B cell (primary cell): ENCODE data around the gene PPP2R3A. TPM values are rescaled to one million over a fixed set of nuclear protein-coding genes. Genes with fewer than 3 reads are reported as not detected.

Experiments used
- ATAC-seq: fragments of 200-7000 bp; cut with Tn5 transposase; one replicate; pipeline ENCODE4 v1.10.0; 2021; ENCODE audit warnings: low read depth, mild to moderate bottlenecking, moderate number of reproducible peaks, moderate library complexity
- CTCF ChIA-PET: fragments of 350-600 bp; sonication (Branson Sonifier 250); formaldehyde crosslinking; loops from one replicate; lab custom pipeline; 2021; ENCODE audit warnings: antibody characterized with exemption, inconsistent platforms; lab: Charles Lee
- POLR2A ChIA-PET: fragments of 350-600 bp; sonication (Branson Sonifier 250); formaldehyde crosslinking; loops from one replicate; lab custom pipeline; 2021; ENCODE audit warnings: antibody characterized with exemption; lab: Charles Lee
- DNase-seq: peaks from one replicate; pipeline ENCODE4 v3.0.0; 2013
- H2AFZ ChIP-seq: 2 replicates; pipeline ENCODE4 v1.6.1; 2012; ENCODE audit warnings: mild to moderate bottlenecking, low read depth, low read length; ENCODE audit not compliant: insufficient read depth, poor library complexity, severe bottlenecking
- H3K27ac ChIP-seq, 2 donors: 1 replicate in 1 of 2; 2 replicates in 1 of 2; pipeline ENCODE4 v1.5.1; 2012 to 2013; ENCODE audit warnings: low read length in 2 of 2, mild to moderate bottlenecking in 2 of 2, moderate library complexity in 1 of 2
- H3K27me3 ChIP-seq, 4 experiments: fragments of 200-600 bp in 1 of 4; sonication (generic) in 1 of 4; replicated peaks in 1 of 4; 1 replicate in 2 of 4; 2 replicates in 2 of 4; pipeline versions ENCODE4 v1.6.1 to v1.7.0; 2013 to 2016; ENCODE audit warnings: low read length in 3 of 4, mild to moderate bottlenecking in 2 of 4, mixed read lengths in 1 of 4, moderate library complexity in 1 of 4; ENCODE audit not compliant: insufficient read depth in 4 of 4, control insufficient read depth in 3 of 4; ENCODE audit errors: control extremely low read depth in 1 of 4
- H3K36me3 ChIP-seq, 2 experiments: replicated peaks in 1 of 2; 1 replicate in 1 of 2; 2 replicates in 1 of 2; pipeline versions ENCODE4 v1.6.1 to v1.7.1; 2013; ENCODE audit warnings: low read length in 1 of 2; ENCODE audit not compliant: insufficient read depth in 2 of 2, control insufficient read depth in 1 of 2; ENCODE audit errors: control extremely low read depth in 1 of 2, extremely low read depth in 1 of 2
- H3K4me1 ChIP-seq, 2 donors: fragments of 200-600 bp in 1 of 2; sonication (generic) in 1 of 2; 1 replicate in 1 of 2; 2 replicates in 1 of 2; pipeline versions ENCODE4 v1.5.1 to v1.6.1; 2013 to 2017; ENCODE audit warnings: low read length in 2 of 2; ENCODE audit not compliant: control insufficient read depth in 2 of 2, insufficient read depth in 2 of 2
- H3K4me2 ChIP-seq: replicated peaks from 2 replicates; pipeline ENCODE3; 2012; ENCODE audit warnings: mild to moderate bottlenecking, low read depth, low read length; ENCODE audit not compliant: poor library complexity, severe bottlenecking
- H3K4me3 ChIP-seq, 5 experiments: fragments of 200-600 bp in 1 of 5; sonication (generic) in 1 of 5; 1 replicate in 3 of 5; 2 replicates in 2 of 5; pipeline versions ENCODE4 v1.5.1 to v1.7.0; 2011 to 2016; ENCODE audit warnings: low read length in 4 of 5, mild to moderate bottlenecking in 4 of 5, low read depth in 2 of 5, control low read depth in 1 of 5, moderate library complexity in 1 of 5; ENCODE audit not compliant: insufficient read depth in 1 of 5; ENCODE audit errors: control extremely low read depth in 1 of 5, extremely low read depth in 1 of 5
- H3K79me2 ChIP-seq: fragments of 200-600 bp; sonication (generic); one replicate; pipeline ENCODE4 v1.6.0; 2016; ENCODE audit warnings: low read length; ENCODE audit not compliant: control insufficient read depth, insufficient read depth
- H3K9ac ChIP-seq: fragments of 200-600 bp; sonication (generic); 2 replicates; pipeline ENCODE4 v1.6.1; 2017; ENCODE audit warnings: mild to moderate bottlenecking, low read length, moderate library complexity
- H3K9me3 ChIP-seq, 3 donors: one replicate each; pipeline versions ENCODE4 v1.6.1 to v1.7.1; 2013; ENCODE audit warnings: low read length in 2 of 3; ENCODE audit not compliant: control insufficient read depth in 2 of 3, insufficient read depth in 1 of 3; ENCODE audit errors: control extremely low read depth in 1 of 3
- H4K20me1 ChIP-seq: 2 replicates; pipeline ENCODE4 v1.6.0; 2012; ENCODE audit warnings: mild to moderate bottlenecking, low read length; ENCODE audit not compliant: insufficient read depth, control insufficient read depth, poor library complexity, severe bottlenecking
- H3K27ac Mint-ChIP-seq: one replicate; pipeline ENCODE4 v1.8.0; 2021; ENCODE audit warnings: mixed read lengths
- H3K27me3 Mint-ChIP-seq: one replicate; pipeline ENCODE4 v1.8.0; 2021; ENCODE audit warnings: mixed read lengths
- H3K4me1 Mint-ChIP-seq: one replicate; pipeline ENCODE4 v1.8.0; 2021; ENCODE audit warnings: mixed read lengths
- H3K4me3 Mint-ChIP-seq: one replicate; pipeline ENCODE4 v1.8.0; 2021; ENCODE audit warnings: mixed read lengths
- H3K9me3 Mint-ChIP-seq: one replicate; pipeline ENCODE4 v1.8.0; 2022; ENCODE audit warnings: mixed read lengths; ENCODE audit not compliant: insufficient read depth
- EZH2 ChIP-seq: IDR thresholded peaks from 2 replicates; pipeline ENCODE4 v1.6.1; 2012; ENCODE audit warnings: borderline replicate concordance, low read depth, mild to moderate bottlenecking, moderate library complexity, low read length; ENCODE audit not compliant: insufficient read depth, poor library complexity, severe bottlenecking
- WGBS: methylation state at CpG from one replicate; pipeline ENCODE4 v1.1.5; 2013; ENCODE audit warnings: missing lambda C conversion rate; ENCODE audit not compliant: insufficient coverage; 5-methylcytosine and 5-hydroxymethylcytosine counted together
- intact Hi-C: fragments of 100-400 bp; cut with micrococcal nuclease; formaldehyde crosslinking; loops from one replicate; pipeline ENCODE4 v1.10.0; 2022
- polyA plus RNA-seq: library from polyadenylated mRNA; depleted of rRNA; stranded (reverse); fragments of >200 nt; gene quantifications from 2 replicates; pipeline ENCODE4 v1.2.3, GENCODE V29; 2012
- total RNA-seq, 2 donors: library from RNA; stranded (reverse); fragments of 120-200 nt in 1 of 2; gene quantifications; 1 replicate in 1 of 2; 2 replicates in 1 of 2; pipeline versions ENCODE4 v1.2.3 to v1.2.4, GENCODE V29; 2013 to 2022
- TF ChIP-seq, protein P1 (sequence below): fragments of 200-600 bp; IDR thresholded peaks from one replicate; pipeline ENCODE4 v1.8.0; 2022; ENCODE audit warnings: antibody characterized with exemption, mild to moderate bottlenecking

Gene PPP2R3A
- total and polyA plus RNA-seq, 2 donors (not counting 1 experiment from before 2014, with no cell fraction given) = 0.03 to 0.22 TPM

DNA sequence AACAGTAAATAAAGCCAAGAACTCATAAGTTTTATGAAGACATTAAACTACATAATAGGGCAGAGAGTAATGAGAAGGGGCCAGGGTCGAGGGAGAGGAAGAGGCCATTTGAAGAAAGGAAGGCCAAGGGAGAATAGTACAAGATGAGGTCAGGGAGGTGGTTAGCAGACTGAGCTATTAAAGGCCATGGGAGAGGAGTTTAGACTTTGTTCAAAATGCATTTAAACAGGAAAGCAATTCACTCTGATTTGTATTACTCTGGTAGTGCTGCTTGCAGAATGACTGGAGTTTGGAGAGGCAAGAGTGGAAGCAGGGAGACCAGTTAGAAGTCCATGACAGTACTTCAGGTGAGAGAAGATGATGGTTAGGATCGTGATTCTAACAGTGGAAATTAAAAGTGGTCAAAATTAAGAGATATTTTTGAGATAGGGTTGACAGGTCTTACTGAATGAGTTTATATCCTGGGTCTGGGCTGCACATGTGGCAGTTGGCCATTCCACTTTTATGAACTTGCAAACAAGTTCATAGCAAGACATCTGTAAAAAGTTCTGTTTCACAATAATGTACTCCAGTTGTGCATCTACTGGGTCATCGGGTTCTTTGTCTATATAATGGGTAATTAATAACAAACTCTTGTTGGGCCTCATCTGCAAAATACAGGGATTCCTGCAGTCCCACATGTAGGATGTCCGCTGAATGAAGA, 16.3 kb downstream of the PPP2R3A start:
- H3K4me1 Mint-ChIP-seq = no peaks in the 10 kb centered on the region
- H3K4me2 ChIP-seq = no peak overlapping the region
- peaks cover 0 to 1% (median 0%) of the 10 kb centered on the region in 3 donors for H3K9me3 ChIP-seq
- ChIA-PET CTCF (no interaction called here), POLR2A (no interaction called here)
- H3K4me3 Mint-ChIP-seq = no peak overlapping the region
- no peak overlapping the region for H3K4me3 ChIP-seq
- DNase-seq (no peak), ATAC-seq (no peak)
- H4K20me1 ChIP-seq = no peaks in the 10 kb centered on the region
- no peak overlapping the region for H3K27ac Mint-ChIP-seq
- no peak overlapping the region for H3K27ac ChIP-seq
- intact Hi-C loops = no loop called here
- no peak for TF ChIP-seq EZH2
- TF ChIP-seq, protein P1, sequence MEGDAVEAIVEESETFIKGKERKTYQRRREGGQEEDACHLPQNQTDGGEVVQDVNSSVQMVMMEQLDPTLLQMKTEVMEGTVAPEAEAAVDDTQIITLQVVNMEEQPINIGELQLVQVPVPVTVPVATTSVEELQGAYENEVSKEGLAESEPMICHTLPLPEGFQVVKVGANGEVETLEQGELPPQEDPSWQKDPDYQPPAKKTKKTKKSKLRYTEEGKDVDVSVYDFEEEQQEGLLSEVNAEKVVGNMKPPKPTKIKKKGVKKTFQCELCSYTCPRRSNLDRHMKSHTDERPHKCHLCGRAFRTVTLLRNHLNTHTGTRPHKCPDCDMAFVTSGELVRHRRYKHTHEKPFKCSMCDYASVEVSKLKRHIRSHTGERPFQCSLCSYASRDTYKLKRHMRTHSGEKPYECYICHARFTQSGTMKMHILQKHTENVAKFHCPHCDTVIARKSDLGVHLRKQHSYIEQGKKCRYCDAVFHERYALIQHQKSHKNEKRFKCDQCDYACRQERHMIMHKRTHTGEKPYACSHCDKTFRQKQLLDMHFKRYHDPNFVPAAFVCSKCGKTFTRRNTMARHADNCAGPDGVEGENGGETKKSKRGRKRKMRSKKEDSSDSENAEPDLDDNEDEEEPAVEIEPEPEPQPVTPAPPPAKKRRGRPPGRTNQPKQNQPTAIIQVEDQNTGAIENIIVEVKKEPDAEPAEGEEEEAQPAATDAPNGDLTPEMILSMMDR = no peak
- H3K9ac ChIP-seq = no peak overlapping the region
- H3K9me3 Mint-ChIP-seq = no peaks in the 10 kb centered on the region
- H2AFZ ChIP-seq = no peak overlapping the region
- peaks cover 0 to 5% (median 0%) of the 10 kb centered on the region in 4 experiments for H3K27me3 ChIP-seq
- 79% methylated on average over 4 of the region's 4 CpGs for WGBS
- no peaks in the 10 kb centered on the region for H3K79me2 ChIP-seq
- peaks cover 11% of the 10 kb centered on the region for H3K27me3 Mint-ChIP-seq
- no peaks in the 10 kb centered on the region for H3K36me3 ChIP-seq
- no peaks in the 10 kb centered on the region for H3K4me1 ChIP-seq

DNA sequence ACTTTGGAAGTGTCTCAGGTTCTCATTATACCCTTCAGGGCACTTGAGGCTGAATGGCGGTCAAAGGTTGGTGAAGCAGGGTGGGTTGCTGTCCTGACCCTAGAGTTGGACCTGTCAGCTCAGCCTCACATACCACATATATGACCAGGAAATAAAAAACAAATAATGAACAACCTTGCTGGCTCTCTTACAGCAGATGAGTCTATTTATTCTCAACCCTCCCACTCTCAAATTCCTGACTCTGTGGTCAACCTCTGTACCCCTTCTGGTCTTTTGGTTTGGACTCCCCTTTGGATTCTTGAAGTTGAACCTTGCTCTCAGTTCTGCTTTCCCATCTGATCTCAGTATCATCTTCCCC, 16.9 kb downstream of the PPP2R3A start:
- ChIA-PET POLR2A (no interaction called here), CTCF (no interaction called here)
- Mint-ChIP-seq H3K4me1 (no peaks in the 10 kb centered on the region), H3K9me3 (no peaks in the 10 kb centered on the region), H3K27me3 (peaks cover 11% of the 10 kb centered on the region), H3K27ac (no peak overlapping the region), H3K4me3 (no peak overlapping the region)
- Histone ChIP-seq H3K9ac (no peak overlapping the region), H4K20me1 (no peaks in the 10 kb centered on the region), H3K4me1 (no peaks in the 10 kb centered on the region), H3K27ac (no peak overlapping the region), H3K4me3 (no peak overlapping the region), H3K9me3 (peaks cover 0 to 1% (median 0%) of the 10 kb centered on the region in 3 donors), H3K36me3 (no peaks in the 10 kb centered on the region), H3K27me3 (peaks cover 0 to 5% (median 0%) of the 10 kb centered on the region in 4 experiments), H3K79me2 (no peaks in the 10 kb centered on the region), H2AFZ (no peak overlapping the region), H3K4me2 (no peak overlapping the region)
- TF ChIP-seq, protein P1 = no peak
- TF ChIP-seq EZH2 = no peak
- intact Hi-C loops = no loop called here
- ATAC-seq (no peak), DNase-seq (no peak)
- no CpG with 5 or more reads among the region's 1 CpG for WGBS
